Effector memory CD4-positive, alpha-beta T cell (primary cell): ENCODE data around the gene P4HB.

Experiments
- DNase-seq, 3 donors: peaks; one replicate each; pipeline ENCODE4 v3.0.0-alpha.2; 2020
- H3K27ac ChIP-seq: 2 replicates; pipeline ENCODE4 v1.7.0; 2013; ENCODE audit warnings: mild to moderate bottlenecking, low read length, moderate library complexity; ENCODE audit not compliant: insufficient read depth, poor library complexity, severe bottlenecking
- H3K27me3 ChIP-seq: replicated peaks from 2 replicates; pipeline ENCODE4 v1.7.0; 2013; ENCODE audit warnings: mild to moderate bottlenecking, low read length; ENCODE audit not compliant: insufficient read depth, control insufficient read depth, poor library complexity, severe bottlenecking
- H3K36me3 ChIP-seq: 2 replicates; pipeline ENCODE4 v1.7.0; 2013; ENCODE audit warnings: mild to moderate bottlenecking, low read length, moderate library complexity; ENCODE audit not compliant: control insufficient read depth, insufficient read depth
- H3K4me1 ChIP-seq: 2 replicates; pipeline ENCODE4 v1.7.0; 2013; ENCODE audit warnings: low read length, mild to moderate bottlenecking; ENCODE audit not compliant: control insufficient read depth, insufficient read depth, poor library complexity, severe bottlenecking
- H3K4me3 ChIP-seq: 2 replicates; pipeline ENCODE4 v1.7.0; 2013; ENCODE audit warnings: low read length, low read depth, mild to moderate bottlenecking; ENCODE audit not compliant: insufficient read depth, poor library complexity, severe bottlenecking
- H3K9me3 ChIP-seq: 2 replicates; pipeline ENCODE4 v1.7.0; 2013; ENCODE audit warnings: mild to moderate bottlenecking, low read length, moderate library complexity; ENCODE audit not compliant: control insufficient read depth

Gene P4HB

GRCh38 chr17:81845881-81846742, 14.2 kb downstream of the P4HB start:
- no peak for DNase-seq
- Histone ChIP-seq H3K27ac (no peak overlapping the region), H3K4me3 (no peak overlapping the region), H3K9me3 (no peaks in the 10 kb centered on the region), H3K36me3 (peaks cover 59% of the 10 kb centered on the region), H3K4me1 (no peaks in the 10 kb centered on the region), H3K27me3 (no peaks in the 10 kb centered on the region)

GRCh38 chr17:81845361-81845760, 15.0 kb downstream of the P4HB start:
- Histone ChIP-seq H3K36me3 (peaks cover 57% of the 10 kb centered on the region), H3K4me3 (no peak overlapping the region), H3K4me1 (no peaks in the 10 kb centered on the region), H3K27ac (no peak overlapping the region), H3K9me3 (no peaks in the 10 kb centered on the region), H3K27me3 (no peaks in the 10 kb centered on the region)
- no peak for DNase-seq

GRCh38 chr17:81844887-81845286, 15.4 kb downstream of the P4HB start:
- no peaks in the 10 kb centered on the region for H3K27me3 ChIP-seq
- H3K9me3 ChIP-seq, result no peaks in the 10 kb centered on the region
- no peak overlapping the region for H3K4me3 ChIP-seq
- H3K4me1 ChIP-seq, result no peaks in the 10 kb centered on the region
- H3K36me3 ChIP-seq, result peaks cover 57% of the 10 kb centered on the region
- H3K27ac ChIP-seq, result no peak overlapping the region
- DNase-seq, result no peak

GRCh38 chr17:81844327-81844851, 15.9 kb downstream of the P4HB start:
- H3K4me3 ChIP-seq, result no peak overlapping the region
- H3K27me3 ChIP-seq, result no peaks in the 10 kb centered on the region
- peaks cover 57% of the 10 kb centered on the region for H3K36me3 ChIP-seq
- H3K4me1 ChIP-seq, result no peaks in the 10 kb centered on the region
- H3K27ac ChIP-seq, result no peak overlapping the region
- H3K9me3 ChIP-seq, result no peaks in the 10 kb centered on the region
- DNase-seq, result no peak

GRCh38 chr17:81843713-81844326, 16.5 kb downstream of the P4HB start:
- H3K27ac ChIP-seq, result no peak overlapping the region

GRCh38 chr17:81842725-81843504, 17.4 kb downstream of the P4HB start:
- Histone ChIP-seq H3K4me3 (no peak overlapping the region), H3K27ac (no peak overlapping the region), H3K9me3 (no peaks in the 10 kb centered on the region), H3K27me3 (no peaks in the 10 kb centered on the region), H3K4me1 (no peaks in the 10 kb centered on the region), H3K36me3 (peaks cover 52% of the 10 kb centered on the region)
- no peak for DNase-seq

More at GRCh38 chr17:81843713-81844326, 16.5 kb downstream of the P4HB start:
- H3K4me3 ChIP-seq, result no peak overlapping the region
- no peaks in the 10 kb centered on the region for H3K4me1 ChIP-seq
- no peaks in the 10 kb centered on the region for H3K9me3 ChIP-seq
- no peaks in the 10 kb centered on the region for H3K27me3 ChIP-seq
- H3K36me3 ChIP-seq, result peaks cover 57% of the 10 kb centered on the region
- no peak for DNase-seq

- Histone ChIP-seq H3K27me3 (no peaks in the 10 kb centered on the region), H3K27ac (no peak overlapping the region), H3K4me1 (no peaks in the 10 kb centered on the region), H3K4me3 (no peak overlapping the region), H3K9me3 (no peaks in the 10 kb centered on the region), H3K36me3 (peaks cover 49% of the 10 kb centered on the region)
- DNase-seq, result no peak
Measured at GRCh38 chr17:81842378-81842724, 18.0 kb downstream of the P4HB start.

GRCh38 chr17:81841866-81842265, 18.5 kb downstream of the P4HB start:
- no peak overlapping the region for H3K4me3 ChIP-seq
- no peaks in the 10 kb centered on the region for H3K27me3 ChIP-seq
- no peak for DNase-seq
- H3K9me3 ChIP-seq, result no peaks in the 10 kb centered on the region
- no peaks in the 10 kb centered on the region for H3K4me1 ChIP-seq
- no peak overlapping the region for H3K27ac ChIP-seq
- peaks cover 44% of the 10 kb centered on the region for H3K36me3 ChIP-seq

GRCh38 chr17:81840826-81841778, 19.2 kb downstream of the P4HB start:
- H3K36me3 ChIP-seq, result peaks cover 36% of the 10 kb centered on the region
- H3K4me1 ChIP-seq, result no peaks in the 10 kb centered on the region
- H3K4me3 ChIP-seq, result no peak overlapping the region
- no peaks in the 10 kb centered on the region for H3K27me3 ChIP-seq
- DNase-seq, result no peak
- no peak overlapping the region for H3K27ac ChIP-seq
- H3K9me3 ChIP-seq, result no peaks in the 10 kb centered on the region
